Measurements from ENCODE around the gene ESRRG.

ESRRG gene

DNA sequence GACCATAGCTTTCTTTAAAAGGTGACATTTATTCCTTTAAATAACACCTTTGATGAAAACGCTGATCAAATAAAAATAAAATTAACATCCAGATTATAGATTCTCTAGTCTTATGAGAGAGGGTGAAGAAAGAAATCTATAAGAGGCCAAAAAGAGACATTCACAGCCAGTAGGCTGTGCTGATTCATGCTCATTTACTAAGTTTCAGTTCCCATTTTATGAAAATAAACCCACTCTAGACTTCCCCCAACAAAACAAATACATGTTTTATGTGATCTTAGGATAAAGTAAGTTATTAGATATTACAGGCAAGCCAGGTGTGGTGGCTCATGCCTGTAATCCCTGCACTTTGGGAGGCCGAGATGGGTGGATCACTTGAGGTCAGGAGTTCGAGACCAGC lies 21.1 kb downstream of the ESRRG start:
- DNase-seq: no peak

DNA sequence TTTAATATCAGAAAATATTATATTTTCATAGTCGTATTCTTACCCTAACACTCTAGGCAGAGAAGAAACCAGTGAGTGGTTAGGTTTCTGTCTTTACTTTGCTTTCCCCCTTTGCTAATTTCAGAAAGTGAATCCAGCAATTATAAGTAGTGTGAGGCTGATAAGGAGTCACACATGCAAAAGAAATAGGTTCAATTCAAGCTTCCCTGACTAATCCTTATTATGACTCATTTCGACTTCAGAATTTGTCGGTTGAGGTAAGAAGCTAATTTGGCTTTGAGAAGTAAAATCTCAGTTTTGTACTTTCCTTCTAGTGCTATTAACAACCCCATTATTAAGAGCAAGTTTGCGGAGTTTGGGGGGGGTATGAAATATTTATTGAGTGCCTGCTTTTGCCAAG lies 22.4 kb downstream of the ESRRG start:
- no peak for DNase-seq

DNA sequence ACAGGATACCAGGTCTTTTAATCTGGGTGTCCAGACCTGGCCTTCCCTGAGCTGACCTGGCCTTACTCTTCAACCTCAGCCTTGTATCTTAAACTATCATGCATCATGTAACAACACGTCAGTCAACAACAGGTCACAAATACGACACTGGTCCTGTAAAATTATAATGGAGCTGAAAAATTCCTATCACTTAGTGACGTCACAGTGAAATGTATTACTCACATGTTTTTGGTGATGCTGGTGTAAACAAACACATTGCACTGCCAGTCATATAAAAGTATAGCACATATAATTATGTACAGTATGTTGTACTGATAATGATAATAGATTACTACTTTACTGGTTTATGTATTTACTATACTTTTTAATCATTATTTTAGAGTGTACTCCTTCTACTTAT lies 31.5 kb downstream of the ESRRG start:
- no peak for DNase-seq

DNA sequence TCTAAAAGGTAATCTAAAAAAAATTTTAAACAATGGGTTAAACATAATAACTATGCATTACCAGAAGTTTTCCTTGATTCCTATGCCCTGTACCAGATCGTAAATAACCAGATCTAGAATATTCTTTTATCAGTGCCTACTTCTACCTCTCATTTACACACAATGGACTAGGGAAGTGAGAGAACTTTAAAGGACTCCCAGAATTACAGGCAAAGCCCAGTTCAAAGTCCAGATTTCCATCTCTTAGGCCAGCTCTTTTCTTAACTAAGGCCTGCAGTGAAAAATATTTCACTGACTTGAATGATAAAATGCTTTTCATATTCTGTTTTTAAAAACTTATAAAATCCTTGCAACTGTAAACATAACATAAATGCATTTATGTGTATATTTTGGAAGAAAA lies 32.6 kb downstream of the ESRRG start:
- no peak for DNase-seq

DNA sequence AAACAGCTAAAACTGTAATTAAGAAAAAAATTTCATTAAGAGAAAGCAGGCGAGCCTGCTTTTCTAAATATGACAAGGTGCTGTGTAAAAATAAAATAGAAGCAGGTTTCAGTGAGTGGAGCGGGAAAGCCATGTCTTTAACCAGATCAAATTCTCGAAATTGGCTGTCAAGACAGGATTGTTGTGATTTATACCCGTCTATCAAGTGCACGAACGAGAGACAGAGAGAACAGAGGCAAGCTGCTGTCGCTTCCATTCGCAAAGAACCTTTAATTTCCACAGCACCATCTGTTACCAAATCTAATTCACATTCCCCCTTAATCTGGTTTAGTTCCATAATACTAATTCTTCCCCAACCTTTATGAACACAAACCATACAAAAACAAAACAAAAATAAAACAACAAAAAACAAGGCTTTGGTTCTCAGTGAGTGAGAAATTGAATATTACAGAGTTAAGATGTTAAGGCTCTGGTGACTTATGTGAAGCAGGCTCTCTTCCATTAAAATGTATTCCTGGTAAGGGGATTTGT lies 35.0 kb downstream of the ESRRG start:
- no peak for DNase-seq

DNA sequence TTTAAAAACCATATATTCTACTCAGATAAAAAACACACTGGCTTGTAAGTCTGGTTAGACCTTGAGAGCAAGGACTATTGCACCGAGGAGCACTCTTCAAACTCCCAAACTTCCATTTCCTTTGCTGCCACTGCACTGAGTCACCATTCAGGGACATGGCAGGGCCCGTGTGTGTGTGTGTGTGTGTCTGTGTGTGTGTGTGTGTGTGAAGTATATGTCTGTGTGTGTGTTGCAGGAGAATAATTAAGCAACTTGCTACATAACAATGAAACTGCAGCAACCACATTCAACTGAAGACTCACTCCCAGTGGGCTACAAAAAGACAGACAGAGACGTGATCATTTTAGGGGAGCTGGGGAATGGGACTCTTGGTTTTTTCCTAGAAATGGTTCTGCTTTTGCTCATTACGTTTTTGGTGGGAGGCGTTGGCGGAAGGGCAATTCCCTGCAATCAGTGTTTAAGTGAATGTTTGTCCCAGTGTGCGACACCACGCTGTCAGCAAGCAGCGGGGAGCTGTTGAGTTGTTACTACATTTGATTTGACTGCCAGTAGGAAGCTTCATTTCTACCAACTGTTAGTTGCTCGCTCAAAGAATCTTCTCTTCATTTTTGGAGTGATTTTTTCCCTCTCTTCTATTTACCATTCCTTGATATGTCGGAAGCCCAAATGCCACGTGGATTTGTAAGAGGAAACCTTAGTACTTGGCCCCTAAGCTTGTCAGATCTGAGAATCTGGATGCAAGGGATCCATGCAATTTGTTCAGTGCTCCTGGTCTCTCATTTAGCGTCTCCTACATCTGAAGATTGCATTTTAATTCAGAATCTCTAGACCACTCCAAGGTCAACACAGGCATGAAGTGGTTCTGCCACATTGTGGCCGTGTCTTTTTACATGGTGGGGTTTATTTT lies 36.1 kb downstream of the ESRRG start:
- DNase-seq: no peak

DNA sequence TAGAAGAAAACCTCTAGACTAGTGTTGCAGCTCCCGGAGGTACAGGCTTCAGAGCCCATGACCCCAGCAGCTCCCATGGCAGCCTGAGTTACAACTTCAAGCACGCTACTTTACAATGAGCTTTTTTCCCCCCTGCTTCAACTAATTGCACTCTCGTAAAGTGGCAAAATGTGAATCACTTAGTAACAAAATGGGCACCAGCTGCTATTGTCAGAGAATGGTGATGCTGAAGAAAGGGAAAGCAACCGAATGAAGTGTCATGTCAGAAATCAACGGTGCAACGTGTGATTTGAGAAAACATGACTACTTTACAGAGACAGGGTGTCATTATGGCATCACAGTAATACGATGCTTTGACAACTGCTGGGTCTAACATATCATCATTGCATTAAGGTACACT lies 40.5 kb downstream of the ESRRG start:
- no peak for DNase-seq

DNA sequence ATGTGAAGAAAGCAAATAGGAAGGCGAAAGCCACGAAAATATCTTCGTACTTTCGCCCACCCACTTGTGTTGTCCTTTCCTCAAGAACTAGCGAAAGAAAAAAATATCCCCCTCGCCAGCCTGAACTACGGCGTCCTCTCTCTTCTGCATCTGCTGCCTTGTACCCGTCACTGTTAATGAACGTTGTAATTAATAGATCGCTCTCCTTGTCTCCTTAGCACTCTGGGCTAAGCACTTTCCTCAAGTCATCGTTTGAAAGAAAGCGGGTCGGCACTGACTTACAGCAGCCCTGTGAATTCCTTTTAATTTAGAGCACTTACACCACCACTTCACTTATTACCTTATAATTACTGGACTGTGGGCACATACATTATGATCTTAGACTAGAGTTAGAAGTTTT lies 44.1 kb downstream of the ESRRG start:
- no peak for DNase-seq

DNA sequence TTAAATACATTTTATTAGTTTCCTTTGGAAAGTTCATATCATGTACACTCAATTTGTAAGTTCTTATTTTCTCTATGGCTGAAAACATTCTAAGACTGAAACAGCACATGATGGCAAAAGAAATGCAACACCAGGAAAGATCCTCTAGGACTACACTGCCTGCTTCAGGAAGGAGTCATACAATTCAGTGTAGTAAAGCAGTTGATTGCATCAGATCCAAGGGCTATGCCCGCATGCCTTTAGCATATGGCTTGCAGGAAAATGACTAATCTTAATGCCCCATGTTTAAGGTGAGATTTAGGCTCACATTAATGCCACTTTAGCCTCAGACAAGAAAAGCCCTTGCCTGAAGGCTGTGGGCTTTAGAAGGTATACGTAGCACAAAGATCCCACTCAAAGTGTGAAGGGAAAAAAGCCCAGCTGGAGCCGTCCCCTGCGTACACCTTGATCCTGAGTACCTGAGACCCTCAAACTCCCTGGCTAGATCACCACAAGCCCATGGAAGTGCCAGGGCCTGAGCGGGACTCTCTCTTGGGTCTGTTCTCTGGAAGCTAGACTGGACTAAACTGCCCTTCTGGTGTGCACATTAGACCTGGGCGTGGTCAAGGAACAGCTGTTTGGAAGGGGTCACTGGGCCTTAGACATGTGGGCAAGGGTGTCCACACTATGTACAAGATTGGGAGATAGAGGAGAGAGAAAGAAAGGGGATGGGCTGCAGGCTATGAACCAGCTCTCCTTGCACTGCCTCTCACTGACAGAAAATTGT lies 52.9 kb downstream of the ESRRG start:
- DNase-seq: no peak

DNA sequence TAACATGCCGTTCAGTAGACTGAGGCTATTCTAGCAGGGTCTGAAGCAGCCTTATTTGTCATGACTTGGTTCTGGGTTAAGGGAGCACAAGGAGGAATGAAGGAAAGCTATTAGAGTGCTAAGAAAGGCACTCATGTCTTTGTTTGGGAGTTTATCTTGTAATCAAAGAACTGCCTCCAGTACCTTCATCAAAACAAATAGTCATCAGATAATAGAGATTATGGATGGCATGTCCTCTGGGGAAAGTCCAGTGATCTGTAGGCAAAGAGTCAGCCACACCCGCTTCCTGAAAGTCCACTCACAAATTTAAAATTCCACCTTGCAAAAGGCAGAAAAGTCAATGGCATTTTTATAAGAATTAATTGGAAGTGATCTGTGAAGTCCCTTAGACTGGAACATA lies 56.8 kb downstream of the ESRRG start:
- DNase-seq: no peak

DNA sequence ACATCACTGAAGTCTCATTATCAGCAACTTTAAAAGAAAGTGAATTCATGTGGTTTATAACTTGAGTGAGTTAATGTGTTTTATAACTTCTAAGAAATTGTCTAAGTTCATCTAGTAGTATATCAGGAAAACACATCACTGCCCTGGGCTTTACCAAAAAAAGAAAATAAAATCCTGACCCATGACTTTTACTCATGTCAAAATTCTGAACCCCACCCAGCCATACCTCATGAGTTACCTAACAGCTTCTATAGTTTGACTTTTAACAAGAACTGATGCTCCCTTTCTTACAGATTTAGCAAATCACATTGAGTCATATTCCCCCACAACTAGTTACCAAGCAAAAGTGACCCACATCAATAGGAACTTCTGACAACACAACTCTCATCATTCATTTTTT lies 57.4 kb downstream of the ESRRG start:
- no peak for DNase-seq

DNA sequence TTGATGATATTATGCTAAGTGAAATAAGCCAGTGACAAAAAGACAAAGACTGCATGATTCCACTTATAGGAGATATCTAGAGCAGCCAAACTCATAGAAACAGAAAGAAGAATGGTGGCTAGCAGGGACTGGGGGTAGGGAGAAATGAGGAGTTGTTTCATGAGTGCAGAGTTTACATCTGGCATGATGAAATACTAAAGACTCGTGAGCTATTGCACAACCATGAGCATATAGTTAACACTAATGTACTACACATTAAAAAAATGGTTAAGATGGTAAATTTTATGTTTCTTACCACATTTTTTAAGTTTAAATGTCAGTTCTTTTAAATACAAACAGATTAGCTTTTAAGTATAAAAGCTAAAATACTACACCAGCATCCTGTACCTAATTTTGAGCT lies 57.8 kb downstream of the ESRRG start:
- no peak for DNase-seq

DNA sequence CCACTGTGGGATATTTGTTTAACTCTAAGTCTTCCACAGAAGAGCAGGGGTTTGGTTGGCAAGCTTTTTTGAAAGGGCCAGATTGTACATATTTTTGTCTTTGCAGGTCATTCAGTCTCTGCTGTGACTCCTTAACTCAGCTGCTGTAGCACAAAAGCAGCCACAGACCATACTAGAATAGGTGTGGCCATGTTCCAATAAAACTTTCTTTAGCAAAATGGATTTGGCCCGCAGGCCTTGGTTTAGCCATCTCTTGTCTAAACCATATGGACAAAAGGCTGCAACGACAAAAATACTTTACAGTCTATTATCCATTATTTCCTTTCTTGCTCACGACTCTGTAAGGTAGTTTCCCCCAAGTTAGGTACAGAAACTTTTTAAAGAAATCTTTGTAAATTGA lies 60.5 kb downstream of the ESRRG start:
- DNase-seq: no peak

DNA sequence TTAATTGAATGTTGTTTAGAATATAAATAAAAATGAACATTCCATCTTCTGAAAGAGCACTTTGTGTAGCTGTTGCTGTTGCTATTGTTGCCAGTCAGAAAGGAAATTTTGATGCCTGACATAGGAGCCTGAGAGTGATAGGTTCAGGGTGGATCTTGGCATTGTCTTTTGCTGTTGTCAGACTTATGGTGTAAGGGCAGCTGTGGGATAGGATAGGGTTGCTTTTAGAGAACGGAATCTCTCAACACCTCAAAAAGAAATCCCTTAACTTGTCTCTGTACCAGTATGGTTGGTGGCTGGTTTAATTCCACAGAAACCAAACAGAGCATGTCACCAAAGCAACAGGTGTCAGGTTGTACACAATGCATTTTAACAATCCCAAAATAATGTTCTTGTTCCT lies 62.7 kb downstream of the ESRRG start:
- DNase-seq: no peak

DNA sequence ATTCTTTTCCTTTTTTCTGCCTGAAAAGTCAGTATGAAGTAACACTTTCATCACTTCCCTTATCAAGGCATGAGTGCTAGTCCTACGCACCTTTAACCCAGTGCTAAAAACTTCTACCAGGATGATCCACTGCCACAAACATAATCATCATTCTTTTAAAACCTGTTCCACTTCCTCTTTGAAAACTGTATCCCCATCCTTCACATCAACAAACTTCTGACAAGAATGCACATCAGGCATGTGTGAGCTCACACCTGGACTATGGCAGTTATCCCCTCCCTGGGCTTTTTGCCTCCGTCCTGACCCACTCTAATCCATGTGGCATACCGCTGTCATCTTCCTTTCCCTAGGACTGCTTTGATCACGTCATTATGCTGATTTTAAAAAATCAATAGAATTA lies 70.2 kb downstream of the ESRRG start:
- no peak for DNase-seq

DNA sequence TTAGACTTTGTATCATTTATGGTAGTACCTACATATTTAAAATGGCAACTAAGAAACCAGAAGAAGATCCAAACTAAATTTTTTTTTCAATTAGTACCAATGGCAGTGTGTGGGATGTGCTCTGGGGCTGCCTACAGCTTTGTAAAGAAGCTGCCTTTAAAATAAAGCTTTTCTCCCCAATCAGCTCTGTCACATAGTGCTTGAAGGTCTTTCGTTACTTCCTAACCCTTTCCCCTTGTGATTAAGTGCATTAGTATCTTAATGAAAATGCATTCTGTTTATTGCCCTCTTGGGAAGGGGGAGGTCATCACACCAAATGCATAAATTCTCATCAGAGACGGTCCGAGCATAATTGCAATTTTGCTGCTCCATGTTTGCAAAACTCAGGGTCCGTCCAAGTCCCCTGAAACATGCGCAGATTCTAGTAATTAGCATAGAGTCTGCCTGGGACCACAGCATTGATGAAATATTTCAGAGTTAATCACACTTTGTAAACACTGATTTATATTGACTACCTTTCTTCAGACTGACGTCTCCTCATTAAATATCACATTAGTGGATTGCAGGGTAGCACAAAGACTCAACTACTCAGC lies 71.3 kb downstream of the ESRRG start:
- DNase-seq: no peak

DNA sequence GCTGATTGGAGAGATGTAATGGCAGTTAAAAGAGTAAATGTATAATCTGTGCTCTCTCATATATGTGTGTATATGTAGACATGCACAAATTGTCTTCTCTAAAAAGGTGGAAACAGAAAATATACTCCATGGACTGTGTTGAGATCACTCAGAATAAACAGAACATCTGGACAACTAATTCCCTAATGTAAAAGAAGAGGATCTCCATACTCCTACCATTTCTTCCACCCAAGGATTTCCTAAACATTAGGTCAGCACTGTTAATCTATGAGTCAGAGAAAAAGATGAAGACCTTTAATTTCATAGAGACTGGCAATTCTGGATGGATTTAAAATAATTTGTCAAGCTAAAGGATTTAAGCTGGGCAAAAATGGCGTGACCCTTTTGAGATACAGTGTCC lies 80.1 kb downstream of the ESRRG start:
- DNase-seq: no peak

DNA sequence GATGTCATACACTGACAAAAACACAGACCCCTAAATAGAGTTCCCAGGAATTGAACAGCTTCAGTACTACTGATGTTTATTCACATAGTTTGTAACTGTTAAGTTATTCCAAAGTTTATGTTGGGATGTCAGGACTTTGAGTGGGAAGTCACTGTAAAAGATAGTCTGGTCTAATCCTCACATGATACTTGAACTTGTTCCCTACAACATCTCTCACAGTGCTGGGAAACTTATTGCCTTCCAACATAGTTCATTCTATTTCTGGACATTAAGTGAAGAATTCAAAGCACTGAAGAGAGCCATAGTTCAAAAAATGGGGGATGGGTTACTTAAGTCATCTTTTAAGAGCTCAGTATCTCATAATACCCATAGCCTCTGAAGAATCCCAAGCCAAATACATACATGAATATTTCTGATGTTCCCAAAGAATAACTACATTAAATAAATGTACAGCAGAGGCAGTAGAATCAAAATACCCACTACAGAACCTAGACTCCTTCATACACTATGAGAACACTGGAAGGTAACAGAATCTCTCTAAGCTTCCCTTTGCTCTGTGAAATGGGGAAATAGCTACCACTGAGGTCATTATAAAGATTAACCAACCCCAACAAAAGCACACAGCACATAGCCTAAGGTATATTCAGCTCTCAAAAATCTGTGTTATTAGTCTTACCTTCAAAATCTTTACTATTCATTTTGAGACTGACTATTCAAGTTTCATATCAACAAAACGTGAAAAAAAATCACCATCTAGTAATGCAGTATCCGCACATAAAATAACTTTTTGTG lies 81.4 kb downstream of the ESRRG start:
- DNase-seq: no peak

DNA sequence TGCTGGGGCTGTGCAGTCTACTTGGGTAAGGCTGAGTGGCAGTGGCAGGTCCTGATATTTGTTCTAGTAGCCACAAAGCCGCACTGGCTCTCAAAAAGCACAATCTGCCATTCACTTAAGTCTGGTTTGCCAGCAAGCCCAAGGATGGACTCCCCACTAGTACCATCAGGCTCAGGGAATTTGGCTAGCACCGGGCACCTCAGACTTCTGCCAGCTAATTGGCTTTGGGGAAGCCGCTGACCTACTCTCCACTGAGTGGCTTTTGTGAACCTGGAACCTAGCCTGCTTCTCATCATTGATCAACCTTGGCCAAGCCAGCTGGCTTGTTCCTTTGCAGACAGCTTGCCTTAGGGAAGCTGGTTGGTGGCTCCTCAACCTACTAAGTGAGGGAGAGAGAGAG lies 83.1 kb downstream of the ESRRG start:
- DNase-seq: no peak

DNA sequence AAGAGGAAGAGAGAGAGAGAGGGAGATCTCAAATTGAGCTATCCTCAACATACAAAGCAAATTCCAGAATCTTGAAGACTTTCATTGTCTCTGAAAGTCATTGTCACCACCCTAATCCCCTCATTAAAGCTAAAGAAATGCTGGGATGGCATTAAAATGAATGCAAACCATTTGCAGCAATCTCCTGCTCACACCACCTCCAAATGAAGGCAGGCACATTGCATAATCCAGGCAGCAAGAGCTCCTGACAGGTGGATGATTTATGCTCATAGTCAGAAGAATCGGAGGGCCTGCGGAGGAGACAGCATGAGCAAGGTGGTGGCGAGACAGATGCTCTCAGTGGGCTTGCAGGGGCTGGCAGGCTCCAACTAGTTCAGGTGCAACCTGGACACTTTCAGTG lies 90.2 kb downstream of the ESRRG start:
- DNase-seq: no peak

DNA sequence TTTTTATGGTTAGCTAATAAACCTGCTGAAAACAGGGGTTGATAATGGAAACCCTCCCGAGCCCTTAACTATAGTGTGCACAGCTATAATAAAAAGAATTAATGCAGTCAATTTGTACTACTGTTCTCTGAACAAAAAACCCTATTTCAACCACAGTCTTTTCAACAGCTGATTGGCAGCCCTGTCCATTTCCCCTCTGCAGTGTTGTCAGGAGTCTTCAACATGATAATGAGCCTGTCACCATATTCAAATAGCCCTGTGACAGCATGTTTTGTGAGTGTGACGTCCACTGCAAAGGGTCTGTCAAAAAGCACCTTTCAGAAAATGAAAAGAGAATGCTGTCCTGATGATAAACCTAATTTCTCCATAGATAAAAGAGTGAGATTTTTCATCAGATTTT lies 92.7 kb downstream of the ESRRG start:
- DNase-seq: no peak

DNA sequence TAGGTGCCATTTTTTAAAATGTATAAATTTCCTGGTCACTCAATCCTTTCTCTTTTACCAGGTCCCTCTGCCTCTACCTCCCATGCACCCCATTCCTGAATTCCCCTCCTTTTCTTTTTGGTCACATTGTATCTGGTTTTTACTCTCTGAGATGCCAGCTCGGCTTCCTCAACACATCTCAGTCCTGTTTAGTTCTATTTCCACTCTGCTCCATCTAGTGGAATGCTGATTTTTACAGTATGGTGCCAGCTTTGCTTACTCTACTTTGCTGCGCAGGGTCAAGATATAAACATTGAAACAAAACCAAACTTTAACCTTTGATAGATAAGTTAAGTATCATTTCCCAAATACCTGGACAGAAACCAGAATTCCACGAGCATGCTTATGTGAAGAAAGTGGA lies 96.0 kb downstream of the ESRRG start:
- no peak for DNase-seq
